ENCODE measurements around the gene DUS3L.
"Not testable (repeated sequence)": the region's sequence is repeated elsewhere in the genome, so short reads cannot be mapped to it uniquely, and the experiment has no call there.

Gene DUS3L

DNA sequence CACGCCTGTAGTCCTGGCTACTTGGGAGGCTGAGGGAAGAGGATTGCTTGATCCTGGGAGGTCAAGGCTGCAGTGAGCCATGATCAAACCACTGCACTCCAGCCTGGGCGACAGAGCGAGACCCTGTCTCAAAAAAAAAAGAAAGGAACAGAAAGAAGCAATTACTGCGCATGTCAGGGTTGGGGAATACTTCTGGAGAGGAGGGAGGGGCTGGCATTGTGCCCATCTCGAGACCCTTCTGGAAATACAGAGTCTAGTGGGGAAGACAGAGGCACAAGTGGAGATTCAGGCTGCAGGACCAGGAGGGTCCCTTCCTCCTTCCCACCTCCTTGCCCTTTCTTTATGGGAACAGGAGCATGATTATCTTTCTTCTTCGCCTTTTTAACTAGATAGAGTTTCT, 37.2 kb downstream of the DUS3L start:
- TF ChIP-seq, protein P1, sequence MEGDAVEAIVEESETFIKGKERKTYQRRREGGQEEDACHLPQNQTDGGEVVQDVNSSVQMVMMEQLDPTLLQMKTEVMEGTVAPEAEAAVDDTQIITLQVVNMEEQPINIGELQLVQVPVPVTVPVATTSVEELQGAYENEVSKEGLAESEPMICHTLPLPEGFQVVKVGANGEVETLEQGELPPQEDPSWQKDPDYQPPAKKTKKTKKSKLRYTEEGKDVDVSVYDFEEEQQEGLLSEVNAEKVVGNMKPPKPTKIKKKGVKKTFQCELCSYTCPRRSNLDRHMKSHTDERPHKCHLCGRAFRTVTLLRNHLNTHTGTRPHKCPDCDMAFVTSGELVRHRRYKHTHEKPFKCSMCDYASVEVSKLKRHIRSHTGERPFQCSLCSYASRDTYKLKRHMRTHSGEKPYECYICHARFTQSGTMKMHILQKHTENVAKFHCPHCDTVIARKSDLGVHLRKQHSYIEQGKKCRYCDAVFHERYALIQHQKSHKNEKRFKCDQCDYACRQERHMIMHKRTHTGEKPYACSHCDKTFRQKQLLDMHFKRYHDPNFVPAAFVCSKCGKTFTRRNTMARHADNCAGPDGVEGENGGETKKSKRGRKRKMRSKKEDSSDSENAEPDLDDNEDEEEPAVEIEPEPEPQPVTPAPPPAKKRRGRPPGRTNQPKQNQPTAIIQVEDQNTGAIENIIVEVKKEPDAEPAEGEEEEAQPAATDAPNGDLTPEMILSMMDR (IDR thresholded peaks at IDR 0.05; ENCODE audit: low read depth, low read length): no peak
- H3K4me3 ChIP-seq (ENCODE audit: low read depth, low read length): no peak overlapping the region

DNA sequence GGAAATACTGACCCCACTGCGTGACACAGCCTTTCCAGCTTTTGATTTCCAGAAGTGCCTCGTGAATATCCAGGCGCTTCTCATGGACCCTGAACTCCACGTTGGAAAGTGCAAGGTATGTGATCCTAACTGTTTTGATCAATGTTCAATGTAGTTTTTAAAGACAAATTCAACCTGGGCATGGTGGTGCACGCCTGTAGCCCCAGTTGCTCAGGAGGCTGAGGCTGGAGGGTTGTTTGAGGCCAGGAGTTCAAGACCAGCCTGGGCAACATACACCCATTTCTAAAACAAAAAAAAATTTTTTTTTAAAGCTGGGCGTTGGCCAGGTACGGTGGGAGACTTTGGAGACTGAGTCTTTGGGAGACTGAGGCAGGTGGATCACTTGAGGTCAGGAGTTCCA, 39.3 kb downstream of the DUS3L start:
- TF ChIP-seq, protein P1 (IDR thresholded peaks at IDR 0.05; ENCODE audit: low read depth, low read length): no peak
- no peak overlapping the region for H3K4me3 ChIP-seq (ENCODE audit: low read depth, low read length)

GRCh38 chr19:5749505-5749904, 41.5 kb downstream of the DUS3L start:
- TF ChIP-seq, protein P1 (IDR thresholded peaks at IDR 0.05; ENCODE audit: low read depth, low read length): no peak

GRCh38 chr19:5748920-5749319, 42.0 kb downstream of the DUS3L start:
- not testable (repeated sequence) for H3K4me3 ChIP-seq (ENCODE audit: low read depth, low read length)

More at GRCh38 chr19:5749505-5749904, 41.5 kb downstream of the DUS3L start:
- no peak overlapping the region for H3K4me3 ChIP-seq (ENCODE audit: low read depth, low read length)

- not testable (repeated sequence) for H3K4me3 ChIP-seq (ENCODE audit: low read depth, low read length)
These were observed 46.0 kb downstream of the DUS3L start for GRCh38 chr19:5744999-5745398.

GRCh38 chr19:5743630-5744029, 47.3 kb downstream of the DUS3L start:
- TF ChIP-seq, protein P1 (IDR thresholded peaks at IDR 0.05; ENCODE audit: low read depth, low read length): no peak
- H3K4me3 ChIP-seq (ENCODE audit: low read depth, low read length): no peak overlapping the region

- TF ChIP-seq, protein P1 (IDR thresholded peaks at IDR 0.05; ENCODE audit: low read depth, low read length): no peak
- no peak overlapping the region for H3K4me3 ChIP-seq (ENCODE audit: low read depth, low read length)
These were observed 48.9 kb downstream of the DUS3L start for GRCh38 chr19:5742051-5742450.

DNA sequence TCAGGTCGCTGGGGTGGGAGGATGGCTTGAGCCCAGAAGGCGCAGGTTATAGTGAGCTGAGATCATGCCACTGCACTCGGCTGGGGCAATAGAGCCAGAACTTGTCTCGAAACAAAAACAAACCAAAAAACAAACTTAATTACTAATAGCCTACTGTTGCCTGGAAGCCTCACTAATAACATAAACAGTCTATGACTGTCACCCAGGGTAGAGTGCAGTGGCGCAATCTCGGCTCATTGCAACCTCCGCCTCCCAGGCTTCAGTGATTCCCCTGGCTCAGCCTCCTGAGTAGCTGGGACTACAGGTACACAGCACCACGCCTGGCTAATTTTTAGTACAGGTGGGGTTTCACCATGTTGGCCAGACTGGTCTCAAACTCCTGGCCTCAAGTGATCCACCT, 52.5 kb downstream of the DUS3L start:
- TF ChIP-seq, protein P1 (IDR thresholded peaks at IDR 0.05; ENCODE audit: low read depth, low read length): no peak
- no peak overlapping the region for H3K4me3 ChIP-seq (ENCODE audit: low read depth, low read length)

Measured in WI38 (cell line).